Measurements from ENCODE around the gene AMELX.

DNA sequence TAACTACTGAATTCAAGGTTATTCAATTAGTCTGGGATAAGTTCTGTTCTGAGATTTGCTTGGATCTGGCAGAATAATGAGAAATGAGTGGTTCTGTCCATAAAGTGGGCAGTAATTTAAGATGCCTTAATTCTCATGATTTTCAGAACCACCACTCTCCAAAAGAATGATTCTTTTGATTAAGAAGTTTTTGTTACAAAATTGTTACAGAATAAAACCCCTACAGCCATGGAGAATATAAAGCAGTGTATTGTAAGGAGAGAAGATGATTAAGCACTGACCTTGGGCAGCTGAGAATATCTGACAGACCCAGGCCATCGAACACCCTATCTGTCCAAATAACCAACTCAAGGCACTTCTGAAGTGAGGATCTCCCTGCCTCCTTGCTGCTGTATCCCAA lies 12.4 kb downstream of the AMELX start:
- TF ChIP-seq EZH2 (IDR thresholded peaks at IDR 0.05; ENCODE audit: borderline replicate concordance, low read depth, low read length, poor library complexity, severe bottlenecking): no peak
- TF ChIP-seq, protein P1, sequence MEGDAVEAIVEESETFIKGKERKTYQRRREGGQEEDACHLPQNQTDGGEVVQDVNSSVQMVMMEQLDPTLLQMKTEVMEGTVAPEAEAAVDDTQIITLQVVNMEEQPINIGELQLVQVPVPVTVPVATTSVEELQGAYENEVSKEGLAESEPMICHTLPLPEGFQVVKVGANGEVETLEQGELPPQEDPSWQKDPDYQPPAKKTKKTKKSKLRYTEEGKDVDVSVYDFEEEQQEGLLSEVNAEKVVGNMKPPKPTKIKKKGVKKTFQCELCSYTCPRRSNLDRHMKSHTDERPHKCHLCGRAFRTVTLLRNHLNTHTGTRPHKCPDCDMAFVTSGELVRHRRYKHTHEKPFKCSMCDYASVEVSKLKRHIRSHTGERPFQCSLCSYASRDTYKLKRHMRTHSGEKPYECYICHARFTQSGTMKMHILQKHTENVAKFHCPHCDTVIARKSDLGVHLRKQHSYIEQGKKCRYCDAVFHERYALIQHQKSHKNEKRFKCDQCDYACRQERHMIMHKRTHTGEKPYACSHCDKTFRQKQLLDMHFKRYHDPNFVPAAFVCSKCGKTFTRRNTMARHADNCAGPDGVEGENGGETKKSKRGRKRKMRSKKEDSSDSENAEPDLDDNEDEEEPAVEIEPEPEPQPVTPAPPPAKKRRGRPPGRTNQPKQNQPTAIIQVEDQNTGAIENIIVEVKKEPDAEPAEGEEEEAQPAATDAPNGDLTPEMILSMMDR (conservative IDR thresholded peaks at IDR 0.05; ENCODE audit: low read depth, low read length): no peak

Measured in A673 (cell line).